Liver (tissue), 9 donors: ENCODE measurements around the gene YIPF6. TPM values are rescaled to one million over a fixed set of nuclear protein-coding genes. Genes with fewer than 3 reads are reported as not detected.

Experiments used
- DNase-seq: peaks from one replicate; pipeline ENCODE4 v3.0.0-alpha.2; 2017; ENCODE audit warnings: low spot score
- H3K27ac ChIP-seq, 2 donors: one replicate each; pipeline ENCODE4 v1.7.0; 2013; ENCODE audit warnings: inconsistent platforms in 2 of 2, low read length in 2 of 2, control low read depth in 1 of 2, low read depth in 1 of 2, mild to moderate bottlenecking in 1 of 2
- H3K27me3 ChIP-seq, 4 donors: one replicate each; pipeline versions ENCODE4 v1.6.1 to v1.7.0; 2013; ENCODE audit warnings: low read length in 3 of 4, inconsistent platforms in 1 of 4, mild to moderate bottlenecking in 1 of 4, moderate library complexity in 1 of 4; ENCODE audit not compliant: control insufficient read depth in 4 of 4, insufficient read depth in 4 of 4
- H3K36me3 ChIP-seq, 4 donors: one replicate each; pipeline versions ENCODE4 v1.6.1 to v1.7.0; 2013; ENCODE audit warnings: low read length in 3 of 4, mild to moderate bottlenecking in 3 of 4, low read depth in 1 of 4, moderate library complexity in 1 of 4; ENCODE audit not compliant: control insufficient read depth in 4 of 4, insufficient read depth in 3 of 4
- H3K4me1 ChIP-seq, 4 donors: one replicate each; pipeline versions ENCODE4 v1.6.1 to v1.7.0; 2013; ENCODE audit warnings: low read length in 3 of 4, mild to moderate bottlenecking in 3 of 4, moderate library complexity in 1 of 4; ENCODE audit not compliant: control insufficient read depth in 4 of 4, insufficient read depth in 4 of 4
- H3K4me3 ChIP-seq, 3 donors: one replicate each; pipeline versions ENCODE4 v1.6.1 to v1.7.0; 2013; ENCODE audit warnings: low read length in 3 of 3, control low read depth in 1 of 3, low read depth in 1 of 3, mild to moderate bottlenecking in 1 of 3
- H3K9ac ChIP-seq, 2 donors: one replicate each; pipeline ENCODE4 v1.7.0; 2013; ENCODE audit warnings: low read length in 2 of 2, mild to moderate bottlenecking in 2 of 2, moderate library complexity in 2 of 2, control low read depth in 1 of 2, low read depth in 1 of 2
- H3K9me3 ChIP-seq, 4 donors: one replicate each; pipeline versions ENCODE4 v1.6.1 to v1.7.0; 2013; ENCODE audit warnings: low read length in 3 of 4; ENCODE audit not compliant: control insufficient read depth in 4 of 4
- CTCF ChIP-seq: fragments of 150-350 bp; IDR thresholded peaks from 2 replicates; pipeline ENCODE4 v1.5.1; 2017; ENCODE audit warnings: improper control_type of control experiment, low read depth, low read length; ENCODE audit not compliant: missing input control
- EGR1 ChIP-seq, 2 donors: IDR thresholded peaks; 2 replicates each; pipeline ENCODE4 v1.6.1; 2016 to 2018; ENCODE audit warnings: antibody characterized with exemption in 2 of 2, low read depth in 2 of 2
- FOXA2 ChIP-seq: IDR thresholded peaks from 2 replicates; pipeline ENCODE4 v1.6.1; 2016; ENCODE audit warnings: antibody characterized with exemption
- GABPA ChIP-seq, 2 donors: IDR thresholded peaks in 1 of 2; conservative IDR thresholded peaks in 1 of 2; 2 replicates each; pipeline ENCODE4 v1.6.1; 2016; ENCODE audit warnings: antibody characterized with exemption in 2 of 2, mild to moderate bottlenecking in 1 of 2, moderate library complexity in 1 of 2
- HNF4A ChIP-seq, 2 donors: conservative IDR thresholded peaks; 2 replicates each; pipeline ENCODE4 v1.6.1; 2016; ENCODE audit warnings: antibody characterized with exemption in 2 of 2, mild to moderate bottlenecking in 2 of 2
- HNF4G ChIP-seq: IDR thresholded peaks from 2 replicates; pipeline ENCODE4 v1.6.1; 2016; ENCODE audit warnings: antibody characterized with exemption
- JUND ChIP-seq, 2 donors: IDR thresholded peaks; 2 replicates each; pipeline ENCODE4 v1.6.1; 2016; ENCODE audit warnings: antibody characterized with exemption in 2 of 2
- MAX ChIP-seq: IDR thresholded peaks from 2 replicates; pipeline ENCODE4 v1.6.1; 2016; ENCODE audit warnings: antibody characterized with exemption
- NR2F2 ChIP-seq: IDR thresholded peaks from 2 replicates; pipeline ENCODE4 v1.6.1; 2016; ENCODE audit warnings: antibody characterized with exemption
- RAD21 ChIP-seq, 2 donors: IDR thresholded peaks; 2 replicates each; pipeline ENCODE4 v1.6.1; 2016; ENCODE audit warnings: antibody characterized with exemption in 2 of 2, mild to moderate bottlenecking in 2 of 2
- REST ChIP-seq: IDR thresholded peaks from 2 replicates; pipeline ENCODE4 v1.6.1; 2016; ENCODE audit warnings: antibody characterized with exemption, mild to moderate bottlenecking
- RXRA ChIP-seq, 2 donors: IDR thresholded peaks; 2 replicates each; pipeline ENCODE4 v1.6.1; 2017 to 2018; ENCODE audit warnings: antibody characterized with exemption in 2 of 2, mild to moderate bottlenecking in 1 of 2
- SP1 ChIP-seq: IDR thresholded peaks from 2 replicates; pipeline ENCODE4 v1.6.1; 2018; ENCODE audit warnings: antibody characterized with exemption, mild to moderate bottlenecking
- TAF1 ChIP-seq: conservative IDR thresholded peaks from 2 replicates; pipeline ENCODE4 v1.6.1; 2016; ENCODE audit warnings: antibody characterized with exemption, mild to moderate bottlenecking
- YY1 ChIP-seq: IDR thresholded peaks from 2 replicates; pipeline ENCODE4 v1.6.1; 2016; ENCODE audit warnings: antibody characterized with exemption, mild to moderate bottlenecking
- ZBTB33 ChIP-seq: IDR thresholded peaks from 2 replicates; pipeline ENCODE4 v1.6.1; 2016; ENCODE audit warnings: antibody characterized with exemption
- WGBS: extraction: QIAGEN DNeasy Blood & Tissue Kit; methylation state at CpG from one replicate; pipeline ENCODE4 v1.1.7; 2013; 5-methylcytosine and 5-hydroxymethylcytosine counted together
- polyA plus RNA-seq, 2 donors: library from polyadenylated mRNA; stranded (reverse) in 1 of 2; unstranded in 1 of 2; fragments of 200-250 nt in 1 of 2; fragments of >200 nt in 1 of 2; fragmentation: Nextera tagmentation in 1 of 2; extraction: Ambion mirVana in 1 of 2; gene quantifications; one replicate each; pipeline versions ENCODE4 v1.2.1 to v1.2.3, GENCODE V29; 2013 to 2015
- total RNA-seq, 2 donors: library from RNA; depleted of rRNA; stranded (reverse); fragments of >200 nt; gene quantifications; one replicate each; pipeline ENCODE4 v1.2.3, GENCODE V29; 2014
- donor health status: healthy.
- donor health status: healthy.
- donor health status: healthy.
- donor health status: healthy.
- donor health status: healthy.

Gene YIPF6
- total RNA-seq (10 to 100 TPM; 24.7 to 32.2 TPM), polyA plus RNA-seq (10 to 100 TPM; 11.9 to 36.3 TPM)

- peak within 1 kb of the TSS; percentile 83 to 89 for H3K9ac ChIP-seq
- H3K27me3 ChIP-seq, result no peaks in the 10 kb centered on the region
- H3K4me3 ChIP-seq, result peak within 1 kb of the TSS; percentile 73 to 78 (median 74)
- peak within 1 kb of the TSS; percentile 94 to 98 for H3K27ac ChIP-seq
- H3K9me3 ChIP-seq, result no peaks in the 10 kb centered on the region
- peaks cover 3 to 24% (median 12%) of the 10 kb centered on the region in 4 donors for H3K4me1 ChIP-seq
- H3K36me3 ChIP-seq, result no peaks in the 10 kb centered on the region
- peak; percentile 76 for DNase-seq
- under 1% methylated on average over 68 of the region's 68 CpGs for WGBS
- TF ChIP-seq GABPA (IDR thresholded peaks at IDR 0.05 in 1 of 2, conservative IDR thresholded peaks at IDR 0.05 in 1 of 2), result peak in 1 of 2 donors; percentile 62
- TF ChIP-seq EGR1 (IDR thresholded peaks at IDR 0.05; ENCODE audit: low read depth in 2 of 2), result peak in 1 of 2 donors; percentile 44
- TF ChIP-seq HNF4A (conservative IDR thresholded peaks at IDR 0.05), result peak in 1 of 2 donors; percentile 24
- peak; percentile 99 for TF ChIP-seq YY1
- TF ChIP-seq MAX, result no peak
- TF ChIP-seq HNF4G, result no peak
- TF ChIP-seq RXRA (IDR thresholded peaks at IDR 0.05), result peak; percentile 46 to 49
- TF ChIP-seq CTCF, result no peak
- peak in 1 of 2 donors; percentile 24 for TF ChIP-seq JUND (IDR thresholded peaks at IDR 0.05)
- peak; percentile 58 for TF ChIP-seq REST
- no peak for TF ChIP-seq SP1
Measured at GRCh38 chrX:68498508-68499379, at the start of gene YIPF6. Gene YIPF6, plus strand, starts transcription at chrX:68499051. Its CDS starts 16 bp downstream, at chrX:68499067.

GRCh38 chrX:68451720-68452119 lies 47.1 kb upstream of the YIPF6 start:
- Histone ChIP-seq H3K27ac (no peak overlapping the region), H3K9ac (no peak overlapping the region), H3K4me1 (no peaks in the 10 kb centered on the region), H3K9me3 (no peaks in the 10 kb centered on the region), H3K36me3 (no peaks in the 10 kb centered on the region), H3K27me3 (peaks cover 0 to 2% (median 0%) of the 10 kb centered on the region in 4 donors), H3K4me3 (no peak overlapping the region)
- no peak for DNase-seq
- 67% methylated on average over 8 of the region's 8 CpGs for WGBS
- TF ChIP-seq FOXA2, result no peak
- TF ChIP-seq RXRA (IDR thresholded peaks at IDR 0.05), result no peak
- TF ChIP-seq REST, result no peak
- TF ChIP-seq CTCF, result no peak
- TF ChIP-seq SP1, result no peak
- TF ChIP-seq HNF4A (conservative IDR thresholded peaks at IDR 0.05), result no peak
- no peak for TF ChIP-seq RAD21 (IDR thresholded peaks at IDR 0.05)
- no peak for TF ChIP-seq ZBTB33
- TF ChIP-seq YY1, result no peak
- no peak for TF ChIP-seq NR2F2
- TF ChIP-seq TAF1, result no peak
- TF ChIP-seq GABPA (IDR thresholded peaks at IDR 0.05 in 1 of 2, conservative IDR thresholded peaks at IDR 0.05 in 1 of 2), result no peak
- no peak for TF ChIP-seq JUND (IDR thresholded peaks at IDR 0.05)
